Kidney glomerular epithelial cell (primary cell): ENCODE data around the gene SLC16A1.
A peak's percentile ranks its signal among the peaks of the same experiment; 100 is the strongest.
"Not testable (repeated sequence)": the region's sequence is repeated elsewhere in the genome, so short reads cannot be mapped to it uniquely, and the experiment has no call there.

Experiments used
- DNase-seq: peaks from one replicate; lab custom pipeline; 2025; lab: John Stamatoyannopoulos, UW

The SLC16A1 gene, protein sequence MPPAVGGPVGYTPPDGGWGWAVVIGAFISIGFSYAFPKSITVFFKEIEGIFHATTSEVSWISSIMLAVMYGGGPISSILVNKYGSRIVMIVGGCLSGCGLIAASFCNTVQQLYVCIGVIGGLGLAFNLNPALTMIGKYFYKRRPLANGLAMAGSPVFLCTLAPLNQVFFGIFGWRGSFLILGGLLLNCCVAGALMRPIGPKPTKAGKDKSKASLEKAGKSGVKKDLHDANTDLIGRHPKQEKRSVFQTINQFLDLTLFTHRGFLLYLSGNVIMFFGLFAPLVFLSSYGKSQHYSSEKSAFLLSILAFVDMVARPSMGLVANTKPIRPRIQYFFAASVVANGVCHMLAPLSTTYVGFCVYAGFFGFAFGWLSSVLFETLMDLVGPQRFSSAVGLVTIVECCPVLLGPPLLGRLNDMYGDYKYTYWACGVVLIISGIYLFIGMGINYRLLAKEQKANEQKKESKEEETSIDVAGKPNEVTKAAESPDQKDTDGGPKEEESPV

DNA sequence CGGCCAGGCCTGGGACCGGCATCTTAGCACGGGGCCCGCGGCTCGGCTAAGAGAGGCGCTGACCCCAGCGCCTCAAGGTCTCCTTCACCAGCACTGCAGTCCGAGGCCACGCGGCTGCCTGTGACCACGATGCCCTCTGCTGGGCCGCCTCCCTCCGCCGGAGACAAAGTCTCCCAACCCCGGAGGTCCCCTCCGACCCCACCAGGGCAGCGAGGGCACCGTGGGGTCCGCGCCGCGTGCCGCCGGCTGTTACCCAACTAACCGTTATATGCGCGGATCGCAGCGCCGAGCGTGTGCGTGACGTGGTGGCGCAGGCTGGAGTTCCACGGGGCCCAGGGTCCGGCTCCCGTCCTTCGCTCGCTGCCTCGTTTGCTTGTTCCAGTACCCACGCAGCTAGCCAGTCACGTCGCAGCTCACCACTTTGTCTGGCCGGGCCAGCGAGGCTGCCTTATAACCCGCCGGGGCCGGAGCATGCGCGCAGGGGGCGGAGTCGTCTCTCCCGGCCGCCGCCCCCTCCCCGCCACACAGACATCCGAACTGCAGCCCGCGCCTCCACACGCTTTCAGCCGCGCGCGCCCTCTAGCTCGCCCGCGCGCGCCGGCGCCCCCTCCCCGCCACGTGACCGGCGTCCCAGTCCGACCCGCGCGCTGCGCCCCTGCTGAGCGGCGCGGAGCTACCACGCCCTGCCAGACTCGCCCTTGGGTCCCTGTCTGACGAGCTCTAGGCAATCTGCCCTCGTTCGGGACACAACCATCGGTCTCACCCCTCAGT, at the start of gene SLC16A1:
Gene SLC16A1, minus strand, starts transcription at position 424 of the 771 bp plus-strand sequence. CDS start 26,888 bp downstream, outside the sequence.
- DNase-seq = peak; percentile 87

DNA sequence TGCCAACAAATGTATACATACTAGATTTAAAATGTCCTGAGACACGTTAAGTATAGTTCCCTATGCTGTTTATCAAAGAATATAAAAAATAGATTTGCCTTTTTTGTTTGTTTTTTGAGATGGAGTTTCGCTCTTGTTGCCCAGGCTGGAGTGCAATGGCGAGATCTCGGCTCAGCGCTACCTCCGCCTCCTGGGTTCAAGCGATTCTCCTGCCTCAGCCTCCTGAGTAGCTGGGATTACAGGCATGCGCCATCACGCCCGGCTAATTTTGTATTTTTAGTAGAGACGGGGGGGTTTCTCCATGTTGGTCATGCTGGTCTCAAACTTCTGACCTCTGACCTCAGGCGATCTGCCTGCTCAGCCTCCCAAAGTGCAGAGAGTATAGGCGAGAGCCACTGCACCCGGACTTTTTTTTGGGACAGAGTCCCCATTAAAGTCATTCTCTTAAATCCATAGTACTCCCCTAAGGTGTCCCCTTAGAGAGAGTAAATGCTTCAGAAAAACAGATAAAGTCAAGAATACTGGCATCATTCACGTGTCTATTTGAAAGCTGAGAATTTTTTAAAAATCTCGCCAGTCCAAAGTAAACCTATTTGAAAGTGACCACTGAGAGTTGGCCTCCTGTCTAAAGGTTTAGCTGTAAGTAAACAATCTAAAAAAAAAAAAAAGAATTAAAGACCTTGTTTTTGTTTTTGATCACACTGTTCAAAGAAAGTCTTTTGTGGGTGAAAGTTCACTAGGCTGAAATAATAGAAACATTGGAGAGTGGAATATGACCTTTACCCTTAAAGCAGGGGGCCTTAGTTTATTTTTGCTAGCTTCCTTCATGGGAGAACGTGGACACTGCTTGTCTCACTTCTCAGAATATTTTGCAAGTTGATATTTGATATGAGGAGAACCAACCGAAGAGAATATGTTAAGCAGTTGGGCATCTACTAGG, 48.0 kb upstream of the SLC16A1 start:
- no peak for DNase-seq

DNA sequence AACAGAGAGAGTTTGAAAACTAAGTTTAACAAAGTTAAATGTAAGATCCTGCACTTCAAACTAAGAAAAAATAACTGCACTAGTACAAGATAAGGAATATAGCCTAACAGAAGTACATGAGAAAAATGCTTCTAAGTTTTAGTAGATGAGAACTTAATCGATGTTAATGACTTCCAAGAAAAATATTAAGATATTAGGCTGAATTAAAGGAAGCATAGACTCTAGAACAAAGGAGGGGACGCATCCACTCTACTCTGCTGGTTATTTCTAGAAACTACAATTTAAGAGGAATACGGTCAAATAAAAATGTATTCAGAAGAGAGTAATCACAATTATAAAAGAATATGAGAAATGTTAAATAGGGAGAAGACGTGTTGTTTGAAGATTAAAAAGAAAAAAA, 46.3 kb upstream of the SLC16A1 start:
- DNase-seq = no peak

DNA sequence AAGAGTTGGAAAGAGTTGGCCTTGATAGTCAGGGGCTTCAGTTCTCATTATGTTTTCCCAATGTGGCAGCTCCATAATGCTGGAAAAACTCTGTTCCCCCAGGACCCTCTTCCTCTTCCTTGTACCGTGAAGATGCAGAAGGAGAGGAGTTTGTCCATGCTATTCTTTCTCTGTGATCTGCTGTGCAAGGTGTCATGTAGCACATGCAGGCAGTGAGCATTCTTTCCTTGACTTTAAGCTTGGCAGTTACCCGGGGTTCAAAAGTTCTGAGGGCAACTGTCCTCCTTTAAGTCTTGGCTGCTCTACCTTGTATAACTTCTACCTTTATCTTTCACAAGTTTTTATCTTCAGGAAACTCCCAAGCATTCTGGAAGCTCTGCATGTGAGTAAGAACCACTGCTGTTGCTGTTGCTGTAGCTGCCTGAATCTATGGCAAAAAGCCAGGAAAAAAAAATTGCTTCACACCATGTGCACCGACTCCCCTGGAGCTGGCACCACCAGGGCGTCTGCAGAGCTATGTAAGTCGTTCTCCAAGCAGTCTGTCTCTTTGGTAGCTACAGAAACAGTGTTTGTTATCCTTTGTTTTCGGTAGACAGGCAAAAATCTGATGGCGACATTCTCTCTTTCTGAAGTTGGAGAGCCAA, 42.7 kb upstream of the SLC16A1 start:
- DNase-seq = peak; percentile 83

DNA sequence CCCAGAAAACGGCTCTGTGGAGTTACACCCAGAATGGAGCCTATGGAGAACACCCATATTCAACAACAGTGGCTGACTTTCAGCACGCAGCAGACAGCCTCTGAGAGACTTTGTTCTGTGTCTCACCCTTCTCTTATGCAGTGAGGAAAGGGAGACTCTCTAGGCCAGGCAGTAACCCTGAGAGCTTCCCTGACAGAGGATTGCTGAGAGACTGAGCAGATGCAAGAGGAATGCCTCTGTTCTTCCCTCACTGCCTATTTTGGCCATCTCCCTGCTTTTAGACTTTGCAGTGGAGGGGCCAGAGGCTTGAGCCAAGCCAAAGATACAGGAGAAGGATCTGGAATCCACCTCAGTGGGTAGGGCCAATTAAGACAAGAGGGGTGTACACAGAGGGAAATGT, 41.8 kb upstream of the SLC16A1 start:
- no peak for DNase-seq

DNA sequence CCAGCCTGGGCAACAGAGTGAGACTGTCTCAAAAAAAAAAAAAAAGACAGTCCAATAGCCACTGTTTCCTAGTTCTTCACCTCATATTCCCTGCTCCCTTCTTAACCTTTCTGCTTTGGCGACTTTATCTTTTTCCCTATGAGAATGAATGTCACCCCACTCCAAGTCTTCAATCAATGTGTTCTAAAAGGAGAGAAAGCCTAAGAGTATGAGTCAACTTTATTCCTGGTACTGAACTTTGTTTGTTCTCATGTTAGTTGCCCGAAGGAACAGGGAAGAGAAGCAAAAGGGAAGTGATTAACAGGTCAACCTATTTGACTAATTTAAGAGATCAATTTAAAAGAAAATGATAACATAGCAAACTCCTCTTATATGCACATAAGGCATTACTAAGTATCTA, 39.9 kb upstream of the SLC16A1 start:
- DNase-seq = no peak

DNA sequence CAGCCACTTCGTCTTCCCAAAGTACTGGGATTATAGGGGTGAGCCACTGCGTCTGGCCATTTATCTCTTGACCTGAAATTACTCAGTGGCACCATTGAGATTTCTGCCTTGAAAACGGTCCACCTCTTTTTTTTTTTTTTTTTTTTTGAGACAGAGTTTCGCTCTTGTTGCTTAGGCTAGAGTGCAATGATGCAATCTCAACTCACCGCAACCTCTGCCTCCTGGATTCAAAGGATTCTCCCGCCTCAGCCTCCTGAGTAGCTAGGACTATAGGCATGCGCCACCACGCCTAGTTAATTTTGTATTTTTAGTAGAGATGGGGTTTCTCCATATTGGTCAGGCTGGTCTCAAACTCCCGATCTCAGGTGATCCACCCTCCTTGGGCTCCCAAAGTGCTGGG, 39.0 kb upstream of the SLC16A1 start:
- DNase-seq = not testable (repeated sequence)

DNA sequence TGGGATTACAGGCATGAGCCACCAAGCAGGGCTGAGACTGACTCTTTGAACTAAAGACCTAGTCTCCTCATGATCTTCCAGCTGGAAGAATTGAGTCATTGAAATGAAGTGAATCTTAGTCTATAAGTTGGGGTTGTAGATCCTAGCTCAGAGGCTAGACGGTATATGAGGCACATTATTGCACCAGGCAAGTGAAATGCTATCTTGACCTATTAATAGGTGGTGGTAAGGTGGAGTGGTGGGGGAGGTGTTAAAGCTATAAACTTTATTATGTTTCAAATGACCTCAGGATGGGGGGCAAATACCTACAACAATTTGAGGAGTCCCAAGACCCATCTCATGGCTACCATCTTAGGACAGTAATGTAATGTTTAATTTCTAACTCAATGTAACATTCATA, 36.8 kb upstream of the SLC16A1 start:
- DNase-seq = no peak

DNA sequence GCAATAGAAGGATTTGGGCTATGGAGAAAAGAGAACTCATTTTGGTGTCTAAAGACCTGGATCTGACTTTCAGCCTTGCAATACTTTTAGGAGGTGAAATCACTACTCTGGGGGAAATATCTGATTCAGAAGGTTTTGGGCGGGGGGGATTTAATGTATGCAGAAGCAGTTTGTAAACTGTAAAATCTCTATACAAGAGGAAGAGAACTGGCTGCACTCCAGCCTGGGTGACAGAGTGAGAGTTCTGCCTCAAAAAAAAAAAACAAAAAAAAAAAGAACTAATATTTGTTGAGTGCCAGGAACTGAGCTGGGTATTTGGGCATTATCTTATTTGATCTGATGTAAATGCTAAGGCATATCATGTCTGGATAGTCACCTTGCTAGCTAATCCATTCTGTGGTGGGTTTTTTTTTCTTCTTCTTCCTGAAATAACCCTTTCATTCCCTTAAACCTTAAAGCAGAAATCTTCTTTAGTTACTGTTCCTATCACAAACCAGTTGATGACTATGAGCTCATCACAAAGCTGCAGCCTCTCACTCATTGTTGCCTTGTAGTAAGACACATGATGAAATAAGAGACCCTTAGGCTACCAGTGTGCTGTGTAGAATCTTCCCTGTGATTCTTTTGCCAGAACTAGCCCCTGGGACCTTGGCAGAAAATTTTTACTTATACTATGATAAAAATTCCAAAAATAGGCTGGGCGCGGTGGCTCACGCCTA, 35.6 kb upstream of the SLC16A1 start:
- no peak for DNase-seq

DNA sequence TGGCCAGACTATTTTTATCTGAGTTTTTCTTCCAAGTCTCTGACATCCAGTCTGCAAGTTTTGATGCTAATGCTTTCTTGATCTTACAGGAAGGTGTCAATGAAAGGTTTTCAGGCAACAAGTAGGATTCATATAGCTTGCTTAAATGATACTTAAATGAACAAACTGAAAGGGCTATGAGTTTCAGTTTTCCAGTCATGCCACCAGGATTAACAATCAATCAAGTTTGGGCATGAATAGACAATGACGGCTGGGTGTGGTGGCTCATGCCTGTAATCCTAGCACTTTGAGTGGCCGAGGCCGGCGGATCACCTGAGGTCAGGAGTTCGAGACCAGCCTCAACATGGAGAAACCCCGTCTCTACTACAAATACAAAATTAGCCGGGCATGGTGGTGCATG, 34.3 kb upstream of the SLC16A1 start:
- no peak for DNase-seq

DNA sequence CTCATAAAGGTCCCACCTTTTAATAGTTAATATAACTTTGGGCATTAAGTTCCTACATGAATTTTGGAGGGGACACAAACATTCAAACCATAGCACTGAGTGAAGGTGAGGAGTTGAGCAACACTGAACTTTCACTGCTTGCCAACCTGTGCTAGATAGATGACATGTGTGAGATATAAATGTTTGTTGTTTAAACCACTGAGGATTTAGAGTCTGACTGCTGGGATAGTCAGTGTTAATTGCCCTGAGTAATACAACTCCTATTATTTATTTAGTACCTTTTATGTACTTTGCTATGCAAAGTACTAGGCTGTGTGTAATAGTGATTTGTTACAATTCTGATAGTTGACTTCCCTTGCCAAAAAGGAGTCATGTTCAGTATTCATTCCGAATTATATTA, 32.4 kb upstream of the SLC16A1 start:
- DNase-seq = no peak

DNA sequence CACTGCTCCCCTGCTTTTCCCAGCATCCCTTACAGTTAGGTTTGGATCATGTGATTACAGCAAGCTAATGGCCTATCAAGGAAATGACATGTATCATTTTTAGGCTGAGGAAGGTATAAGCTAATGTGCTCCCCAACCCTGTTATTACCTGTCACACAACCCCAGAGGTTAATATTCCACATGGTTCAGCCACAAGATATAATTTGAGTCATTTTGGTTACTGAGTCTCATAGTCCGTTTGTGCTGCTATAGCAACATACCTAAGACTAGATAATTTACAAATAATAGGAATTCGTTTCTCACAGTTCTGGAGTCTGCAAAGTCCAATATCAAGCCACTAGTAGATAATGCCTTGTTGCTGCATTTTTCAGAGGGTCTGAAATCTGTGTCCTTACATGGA, 29.1 kb upstream of the SLC16A1 start:
- DNase-seq = no peak

DNA sequence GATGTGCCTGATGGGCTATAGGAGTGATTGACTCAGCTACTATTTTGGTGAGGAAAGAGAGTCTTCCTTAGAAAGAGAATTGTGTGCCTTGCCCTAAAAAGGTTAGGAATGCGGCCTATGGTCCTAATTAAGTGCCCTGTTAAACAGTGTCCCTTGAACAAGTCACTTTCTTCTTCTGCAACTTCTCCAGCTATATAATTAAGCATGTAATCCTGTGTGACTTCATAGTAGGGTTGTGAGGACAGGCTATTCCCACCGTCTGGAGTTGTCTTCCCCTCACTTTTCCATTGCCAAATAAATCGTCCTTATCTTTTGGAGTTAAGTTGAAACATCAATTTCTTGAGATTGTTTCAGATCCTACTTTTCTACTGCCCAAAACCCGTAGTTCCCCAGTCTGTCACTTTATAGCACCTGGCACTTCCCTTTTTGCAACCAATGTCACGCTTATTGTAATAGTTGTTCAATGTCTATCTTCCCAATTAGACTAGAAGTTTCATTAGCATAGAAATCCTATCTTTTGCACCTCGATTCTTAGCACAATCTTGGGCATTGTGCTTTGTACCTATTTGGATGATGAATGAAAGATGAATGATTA, 27.6 kb upstream of the SLC16A1 start:
- no peak for DNase-seq

DNA sequence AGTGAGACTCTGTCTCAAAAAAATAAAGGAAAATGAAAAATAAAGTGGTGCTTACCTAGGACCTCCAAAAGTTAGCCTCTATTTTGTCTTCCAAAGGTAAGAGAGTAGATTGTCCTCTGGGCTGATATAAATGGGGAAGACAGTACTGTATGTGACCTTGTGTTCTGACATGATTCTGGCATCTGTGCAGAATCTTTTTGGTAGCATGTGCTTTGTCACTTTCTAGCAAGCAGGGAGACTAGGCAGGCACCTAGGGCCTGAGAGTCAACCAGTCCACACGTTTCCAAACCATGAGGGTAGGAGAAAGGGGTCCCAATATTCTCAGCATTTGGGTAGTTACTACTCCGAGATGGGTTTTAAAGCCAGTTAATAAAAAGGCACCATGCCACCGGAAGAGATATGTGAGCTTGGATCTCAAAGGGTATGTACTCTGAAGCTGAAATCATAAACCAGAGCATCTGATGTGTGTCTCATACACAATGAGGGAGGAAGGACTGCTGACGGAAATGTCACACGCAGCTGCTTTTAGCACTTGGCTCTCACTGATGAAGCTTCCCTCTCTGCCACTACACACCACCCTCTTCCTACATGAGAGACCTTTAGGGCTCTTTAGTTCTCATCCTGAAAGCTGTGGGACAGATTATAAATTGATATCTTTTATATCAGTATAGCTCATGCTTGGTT, 27.0 kb upstream of the SLC16A1 start:
- DNase-seq = no peak

DNA sequence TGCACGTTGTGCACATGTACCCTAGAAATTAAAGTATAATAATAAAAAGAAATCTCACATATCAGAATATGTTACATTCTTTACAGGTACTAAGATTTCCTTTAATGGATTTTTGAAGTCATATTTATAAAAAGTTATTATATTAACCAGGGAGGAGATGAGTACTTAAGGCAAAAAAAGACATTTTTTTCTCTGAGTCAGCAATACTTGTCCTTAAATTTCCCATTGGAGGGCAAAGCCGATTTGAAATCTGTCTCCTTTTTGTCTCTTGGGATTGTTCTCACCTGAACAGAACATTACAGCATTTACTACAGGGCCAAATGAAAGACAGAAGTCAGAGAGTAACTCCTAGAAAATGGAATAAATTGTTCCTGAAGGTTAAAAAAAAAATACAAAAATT, 26.3 kb upstream of the SLC16A1 start:
- DNase-seq = no peak

DNA sequence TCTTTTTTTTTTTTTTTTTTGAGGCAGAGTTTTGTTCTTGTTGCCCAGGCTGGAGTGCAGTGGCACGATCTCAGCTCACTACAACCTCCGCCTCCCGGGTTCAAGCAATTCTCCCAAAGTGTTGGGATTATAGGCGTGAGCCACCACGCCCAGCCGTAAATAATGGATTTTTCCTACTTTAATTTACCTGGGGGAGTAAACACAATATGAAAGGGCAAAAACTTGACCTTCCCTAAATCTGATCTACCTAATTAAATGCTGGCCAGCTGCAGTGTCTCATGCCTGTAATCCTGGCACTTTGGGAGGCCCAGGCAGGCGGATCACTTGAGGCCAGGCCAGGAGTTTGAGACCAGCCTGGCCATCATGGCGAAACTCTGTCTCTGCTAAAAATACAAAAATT, 25.8 kb upstream of the SLC16A1 start:
- DNase-seq = not testable (repeated sequence)

DNA sequence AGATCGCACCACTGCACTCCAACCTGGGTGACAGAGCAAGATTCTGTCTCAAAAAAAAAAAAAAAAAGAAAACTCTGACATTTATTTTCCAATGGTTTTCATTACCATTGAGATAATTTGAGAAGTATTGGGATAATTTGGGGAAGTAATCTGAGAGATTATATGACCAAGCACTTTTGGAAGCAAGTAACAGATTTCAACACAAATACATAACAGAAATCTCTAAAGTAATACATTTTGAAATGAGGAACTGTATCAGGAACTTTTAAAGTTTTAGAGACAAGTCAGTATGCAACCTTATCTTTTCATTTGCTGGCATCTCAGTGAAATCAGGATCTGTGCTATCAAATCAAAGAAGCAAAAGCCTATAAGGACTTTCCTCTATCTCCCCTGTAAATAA, 25.4 kb upstream of the SLC16A1 start:
- no peak for DNase-seq

DNA sequence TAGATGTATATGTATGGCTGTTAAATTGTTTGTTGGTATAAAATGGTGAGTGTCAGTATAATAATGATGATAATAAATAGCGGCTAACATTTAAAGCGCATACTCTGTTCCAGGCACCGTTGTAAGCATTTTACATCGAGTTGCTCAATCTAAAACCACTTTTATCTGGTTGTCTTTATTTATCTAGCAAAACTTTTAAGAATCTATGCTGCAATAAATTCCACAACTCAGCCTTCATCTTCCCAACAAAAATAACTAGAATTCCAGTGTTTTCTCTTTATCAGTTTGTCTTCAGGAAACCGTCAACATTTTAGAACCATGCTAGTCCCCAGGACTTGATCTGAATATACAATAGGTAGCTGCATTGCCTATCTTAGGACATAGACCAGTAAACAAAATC, 19.3 kb upstream of the SLC16A1 start:
- DNase-seq = no peak

DNA sequence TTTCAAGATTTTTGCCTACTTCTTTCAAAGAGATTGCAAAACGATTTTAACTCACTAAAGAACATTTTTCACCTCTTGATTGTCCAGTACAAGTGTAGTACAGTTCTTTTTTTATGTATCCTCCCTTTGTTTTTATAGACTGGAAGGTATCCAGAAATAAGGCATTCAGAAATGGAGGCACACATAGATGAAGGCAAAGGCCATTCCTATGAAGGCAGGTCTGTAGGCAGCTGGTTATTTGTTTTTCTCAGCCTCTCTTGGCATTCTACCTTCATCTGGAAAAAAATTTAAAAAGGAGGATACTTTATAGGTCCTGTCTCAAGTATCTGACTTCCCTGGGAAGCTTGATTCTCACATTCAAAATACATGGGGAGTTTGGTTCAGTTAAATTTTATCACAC, 18.6 kb upstream of the SLC16A1 start:
- DNase-seq = no peak

DNA sequence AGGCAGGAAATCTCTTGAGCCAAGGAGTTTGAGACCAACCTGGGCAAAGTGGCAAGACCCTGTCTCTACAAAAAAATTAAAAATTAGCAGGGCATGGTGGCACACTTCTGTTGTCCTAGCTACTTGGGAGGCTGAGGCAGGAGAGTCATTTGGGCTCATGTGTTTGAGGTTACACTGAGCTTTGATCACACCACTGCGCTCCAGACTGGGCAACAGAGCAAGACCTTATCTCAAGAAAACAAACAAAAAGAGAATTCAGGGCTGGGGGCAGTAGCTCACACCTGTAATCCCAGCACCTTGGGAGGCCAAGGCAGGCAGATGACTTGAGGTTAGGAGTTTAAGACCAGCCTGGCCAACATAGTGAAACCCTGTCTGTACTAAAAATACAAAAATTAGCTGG, 17.8 kb upstream of the SLC16A1 start:
- no peak for DNase-seq
